OCI-LY1 (cell line): ENCODE data around the gene DYDC2.

Experiments used
- H2AFZ ChIP-seq: fragments of 200-600 bp; sonication (generic), shearing (Covaris generic); 2 replicates; pipeline ENCODE4 v1.6.0; 2014; ENCODE audit warnings: antibody characterized with exemption, mild to moderate bottlenecking, low read length
- H3F3A ChIP-seq: fragments of 200-600 bp; sonication (generic), shearing (Covaris generic); 2 replicates; pipeline ENCODE4 v1.6.0; 2014; ENCODE audit warnings: mild to moderate bottlenecking, antibody characterized with exemption, low read length, moderate library complexity; ENCODE audit not compliant: insufficient read depth
- H3K27ac ChIP-seq: fragments of 200-600 bp; sonication (generic); 2 replicates; pipeline ENCODE4 v1.5.1; 2014; ENCODE audit warnings: low read length, mixed run types, mild to moderate bottlenecking, low read depth; ENCODE audit not compliant: poor library complexity, severe bottlenecking
- H3K27me3 ChIP-seq: fragments of 200-600 bp; sonication (generic); 2 replicates; pipeline ENCODE4 v1.6.0; 2014; ENCODE audit warnings: antibody characterized with exemption, mild to moderate bottlenecking, low read length, moderate library complexity; ENCODE audit not compliant: insufficient read depth
- H3K36me3 ChIP-seq: fragments of 200-600 bp; sonication (generic); 2 replicates; pipeline ENCODE4 v1.6.1; 2014; ENCODE audit warnings: mild to moderate bottlenecking, antibody characterized with exemption, low read length, moderate library complexity, mixed read lengths; ENCODE audit not compliant: insufficient read depth
- H3K4me1 ChIP-seq: fragments of 200-600 bp; sonication (generic); 2 replicates; pipeline ENCODE4 v1.5.1; 2014; ENCODE audit warnings: mild to moderate bottlenecking, low read length, moderate library complexity; ENCODE audit not compliant: insufficient read depth, severe bottlenecking
- H3K4me2 ChIP-seq: fragments of 200-600 bp; sonication (generic), shearing (Covaris generic); 2 replicates; pipeline ENCODE4 v1.6.1; 2014; ENCODE audit warnings: low read length
- H3K4me3 ChIP-seq: fragments of 200-600 bp; sonication (generic); 2 replicates; pipeline ENCODE4 v1.5.1; 2014; ENCODE audit warnings: low read length, low read depth, mild to moderate bottlenecking, mixed read lengths; ENCODE audit not compliant: poor library complexity, severe bottlenecking
- H3K79me2 ChIP-seq: fragments of 200-600 bp; shearing (Covaris generic); 2 replicates; pipeline ENCODE4 v1.6.1; 2016; ENCODE audit warnings: mixed run types, low read length, mixed read lengths; ENCODE audit not compliant: insufficient read depth
- H3K9ac ChIP-seq: fragments of 200-600 bp; sonication (generic), shearing (Covaris generic); 2 replicates; pipeline ENCODE4 v1.6.1; 2014; ENCODE audit warnings: mild to moderate bottlenecking, low read length, mixed read lengths
- H3K9me2 ChIP-seq: fragments of 200-600 bp; sonication (generic), shearing (Covaris generic); 2 replicates; pipeline ENCODE4 v1.6.1; 2014; ENCODE audit warnings: low read depth, mild to moderate bottlenecking, low read length, mixed read lengths
- H3K9me3 ChIP-seq: fragments of 200-600 bp; shearing (Covaris generic); 2 replicates; pipeline ENCODE4 v1.6.1; 2014; ENCODE audit warnings: low read length, mixed read lengths
- H4K20me1 ChIP-seq: fragments of 200-600 bp; sonication (generic), shearing (Covaris generic); 2 replicates; pipeline ENCODE4 v1.6.0; 2016; ENCODE audit warnings: mild to moderate bottlenecking, low read length; ENCODE audit not compliant: insufficient read depth
- CTCF ChIP-seq: fragments of 200-600 bp; sonication (generic), shearing (Covaris generic); IDR thresholded peaks from 2 replicates; pipeline ENCODE4 v1.5.1; 2017; ENCODE audit warnings: mild to moderate bottlenecking, antibody characterized with exemption, low read length, moderate library complexity, mixed read lengths
- EZH2 ChIP-seq: fragments of 200-600 bp; sonication (generic), shearing (Covaris generic); IDR thresholded peaks from 2 replicates; pipeline ENCODE4 v1.8.0; 2017; ENCODE audit warnings: borderline replicate concordance, mixed run types, mild to moderate bottlenecking, antibody characterized with exemption, low read length, moderate library complexity, mixed read lengths

DYDC2 gene

GRCh38 chr10:80320377-80320776, 36.2 kb upstream of the DYDC2 start:
- H3K4me2 ChIP-seq: no peak overlapping the region
- TF ChIP-seq EZH2: no peak
- no peak for TF ChIP-seq CTCF
- no peaks in the 10 kb centered on the region for H3K36me3 ChIP-seq
- H3K27ac ChIP-seq: no peak overlapping the region
- no peak overlapping the region for H3K9ac ChIP-seq
- no peaks in the 10 kb centered on the region for H3F3A ChIP-seq
- H3K79me2 ChIP-seq: no peaks in the 10 kb centered on the region
- no peaks in the 10 kb centered on the region for H3K9me3 ChIP-seq
- no peaks in the 10 kb centered on the region for H4K20me1 ChIP-seq
- no peaks in the 10 kb centered on the region for H3K9me2 ChIP-seq
- no peaks in the 10 kb centered on the region for H3K27me3 ChIP-seq
- H3K4me3 ChIP-seq: no peak overlapping the region
- no peak overlapping the region for H2AFZ ChIP-seq
- no peaks in the 10 kb centered on the region for H3K4me1 ChIP-seq

GRCh38 chr10:80321183-80321582, 35.4 kb upstream of the DYDC2 start:
- H2AFZ ChIP-seq: no peak overlapping the region

GRCh38 chr10:80322158-80322557, 34.4 kb upstream of the DYDC2 start:
- Histone ChIP-seq H3F3A (no peaks in the 10 kb centered on the region), H3K4me1 (no peaks in the 10 kb centered on the region), H3K36me3 (no peaks in the 10 kb centered on the region), H2AFZ (no peak overlapping the region), H3K4me2 (no peak overlapping the region), H3K27me3 (no peaks in the 10 kb centered on the region; the same call in 1 of the 2 replicates), H3K9ac (no peak overlapping the region), H3K79me2 (no peaks in the 10 kb centered on the region), H3K9me2 (no peaks in the 10 kb centered on the region), H4K20me1 (no peaks in the 10 kb centered on the region), H3K27ac (no peak overlapping the region), H3K4me3 (no peak overlapping the region), H3K9me3 (no peaks in the 10 kb centered on the region)
- TF ChIP-seq EZH2 (no peak), CTCF (no peak)

More at GRCh38 chr10:80321183-80321582, 35.4 kb upstream of the DYDC2 start:
- no peaks in the 10 kb centered on the region for H3K36me3 ChIP-seq
- H3K9ac ChIP-seq: no peak overlapping the region
- no peaks in the 10 kb centered on the region for H3K9me2 ChIP-seq
- H3K4me2 ChIP-seq: no peak overlapping the region
- no peaks in the 10 kb centered on the region for H3K4me1 ChIP-seq
- no peak overlapping the region for H3K27ac ChIP-seq
- no peak overlapping the region for H3K4me3 ChIP-seq
- no peaks in the 10 kb centered on the region for H4K20me1 ChIP-seq
- H3F3A ChIP-seq: no peaks in the 10 kb centered on the region
- H3K9me3 ChIP-seq: no peaks in the 10 kb centered on the region
- no peaks in the 10 kb centered on the region for H3K79me2 ChIP-seq
- no peak for TF ChIP-seq EZH2
- TF ChIP-seq CTCF: no peak
- H3K27me3 ChIP-seq: no peaks in the 10 kb centered on the region
